ENCODE data around the gene TMEM144.

Gene TMEM144

DNA sequence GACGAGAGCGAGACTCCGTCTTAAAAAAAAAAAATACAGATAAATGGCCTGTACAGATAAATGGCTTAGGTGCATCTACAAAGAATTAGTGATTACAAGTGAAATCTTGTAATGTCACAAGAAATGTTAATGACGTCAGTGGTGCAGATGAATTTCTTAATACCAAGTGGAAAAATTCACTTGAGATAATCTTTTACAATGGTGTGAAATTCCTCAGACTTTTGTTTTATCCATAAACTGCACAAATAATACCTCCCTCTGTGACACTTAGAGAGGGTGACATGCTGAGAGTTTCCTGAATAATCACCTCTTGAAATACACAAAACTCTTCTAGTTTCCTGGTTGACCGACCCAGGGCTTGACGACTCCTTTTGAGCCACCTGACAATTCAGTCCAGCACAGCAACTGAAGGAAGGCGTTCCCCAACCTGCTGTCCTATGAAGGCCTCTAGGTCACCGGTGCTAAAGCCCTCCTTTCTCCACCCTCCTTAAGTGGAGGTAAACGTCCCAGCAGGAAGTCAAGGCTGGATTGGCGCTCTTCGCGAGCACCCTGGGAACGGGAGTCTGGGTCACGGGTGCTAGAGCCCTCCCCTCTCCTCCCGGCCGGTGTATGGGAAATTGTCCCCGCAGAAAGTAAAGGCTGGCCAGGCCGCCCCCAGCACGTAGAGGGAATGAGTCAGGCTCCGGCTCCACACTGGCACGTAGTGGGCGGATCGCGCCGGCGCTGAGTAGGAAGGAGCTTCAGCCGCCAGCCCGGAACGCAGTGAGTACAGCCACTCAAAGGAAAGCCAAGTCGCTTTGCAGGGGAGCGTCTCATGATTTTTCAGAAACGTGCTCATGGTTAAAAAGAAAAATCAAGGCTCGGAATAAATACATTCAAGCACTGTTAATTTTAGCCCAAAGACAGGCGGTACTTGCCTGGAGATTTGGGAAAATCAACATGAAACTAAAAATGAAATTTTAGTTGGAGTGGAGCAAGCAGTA lies at the start of gene TMEM144:
TMEM144 (plus strand) TSS at position 662 of the 983 bp plus-strand sequence. CDS start 2,182 bp downstream, outside the sequence.
- peak in 1 of 2 donors; percentile 2 for DNase-seq (ENCODE audit: low read depth in 2 of 2, low spot score in 1 of 2)

DNA sequence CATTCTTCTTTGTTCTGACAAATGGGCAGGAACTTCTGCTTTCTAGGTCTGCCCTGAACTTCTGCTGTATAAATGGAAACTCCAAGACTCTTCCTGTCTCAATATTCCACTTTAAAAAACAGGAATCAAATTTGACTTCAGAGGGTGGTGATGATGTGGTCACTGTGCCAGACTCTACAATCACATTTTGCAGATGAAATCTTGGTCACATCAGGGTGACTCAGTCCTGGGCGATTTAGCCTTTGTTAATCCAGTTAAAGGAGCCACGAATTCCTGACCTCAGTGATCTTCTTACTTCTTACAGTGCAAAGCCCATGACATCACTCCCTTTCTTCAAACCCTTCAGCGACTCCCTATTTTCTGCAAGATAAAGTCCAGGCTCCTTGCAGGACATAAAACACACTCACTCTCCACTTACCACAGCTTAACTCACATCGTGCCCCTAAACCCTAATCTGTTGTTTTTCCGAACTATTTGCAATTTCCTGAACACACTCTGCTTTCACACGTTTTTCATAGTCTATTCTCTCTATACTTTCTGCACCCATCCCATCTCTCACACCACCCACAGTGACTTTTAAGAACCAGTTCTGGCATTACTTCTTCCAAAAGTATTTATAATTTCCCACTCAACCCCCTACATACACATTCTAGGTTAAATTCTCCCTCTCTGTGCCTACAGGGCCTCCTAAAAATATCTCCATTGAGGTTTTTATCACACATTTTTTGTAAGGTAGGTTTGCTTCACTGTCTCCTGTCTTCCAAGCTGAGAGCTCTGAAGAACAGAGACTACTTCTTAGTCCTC lies 48.5 kb upstream of the TMEM144 start:
- DNase-seq (ENCODE audit: low read depth in 2 of 2, low spot score in 1 of 2): no peak

DNA sequence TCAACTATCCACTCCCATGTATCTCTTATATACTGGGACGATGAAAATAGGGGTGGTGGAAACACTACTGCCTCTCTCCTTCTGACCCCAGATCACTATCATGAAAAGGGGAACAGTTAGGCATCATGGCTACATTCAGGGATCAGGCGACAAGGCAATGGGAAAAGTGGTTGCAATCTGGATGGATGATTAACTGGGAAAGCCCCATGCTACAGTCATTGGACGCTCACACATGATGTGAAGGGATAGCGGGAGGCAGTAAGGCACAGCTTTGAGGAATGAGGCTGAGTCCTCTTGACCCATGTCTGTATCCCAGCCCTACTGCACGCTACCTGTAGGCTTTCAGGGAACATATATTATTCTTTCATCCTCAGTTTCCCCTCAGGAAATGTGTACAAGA lies 47.7 kb upstream of the TMEM144 start:
- no peak for DNase-seq (ENCODE audit: low read depth in 2 of 2, low spot score in 1 of 2)

DNA sequence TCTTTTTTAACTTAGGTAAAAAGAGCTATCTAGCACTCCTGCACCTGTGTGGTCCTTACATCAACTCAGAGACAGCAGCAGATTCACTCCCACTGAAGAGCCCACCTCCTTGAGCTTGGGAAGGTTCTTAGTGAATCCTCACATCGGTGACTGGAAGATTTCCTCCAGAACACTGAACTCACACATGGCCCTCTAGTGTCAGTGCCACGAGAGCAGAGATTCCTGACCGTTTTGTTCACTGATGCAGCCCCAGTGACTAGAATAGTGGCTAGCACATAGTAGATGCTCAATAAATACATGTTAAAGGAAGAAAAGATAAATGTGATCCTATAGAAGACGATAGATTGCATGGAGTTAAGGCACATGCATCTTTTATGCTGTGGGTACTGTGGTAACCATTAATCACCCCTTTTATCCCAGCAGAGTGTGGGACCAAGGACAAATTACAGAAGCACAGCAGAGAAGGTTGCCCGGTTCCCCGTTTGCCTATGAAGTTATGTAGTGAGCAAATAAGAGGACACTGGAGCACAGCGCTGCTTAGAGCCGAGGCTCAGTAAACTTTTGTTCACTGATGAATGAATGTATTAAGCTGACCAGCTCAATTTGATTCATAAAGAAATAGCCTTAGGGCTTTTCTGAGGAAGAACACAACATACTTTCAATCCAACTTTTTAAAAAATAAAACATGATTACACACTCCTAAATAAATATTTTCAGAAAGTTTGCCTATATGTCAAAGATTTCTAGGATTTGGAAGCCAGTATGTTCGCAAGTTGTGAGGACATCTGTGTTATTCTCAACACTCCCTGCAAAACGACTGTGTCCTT lies 46.1 kb upstream of the TMEM144 start:
- DNase-seq (ENCODE audit: low read depth in 2 of 2, low spot score in 1 of 2): no peak

DNA sequence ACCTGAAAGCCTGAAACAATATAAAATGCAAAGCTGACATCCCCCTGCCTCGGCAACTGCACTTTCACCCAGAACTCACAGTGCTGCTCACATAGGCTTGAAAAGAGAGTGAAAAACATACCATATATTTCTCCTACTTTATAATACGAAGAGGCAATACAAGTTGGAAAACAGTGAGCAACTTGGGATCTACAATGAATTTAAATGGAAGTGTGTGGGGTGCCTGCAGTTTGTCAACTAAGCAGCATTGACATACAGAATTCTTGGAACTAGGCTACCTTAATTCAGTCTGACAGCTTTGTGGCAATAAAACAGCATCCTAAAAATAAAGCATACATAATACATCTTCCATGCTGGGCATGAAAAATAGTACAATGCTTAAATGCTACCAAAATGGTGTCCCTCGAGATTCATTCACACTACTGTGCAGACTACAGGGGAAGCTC lies 45.5 kb upstream of the TMEM144 start:
- no peak for DNase-seq (ENCODE audit: low read depth in 2 of 2, low spot score in 1 of 2)

DNA sequence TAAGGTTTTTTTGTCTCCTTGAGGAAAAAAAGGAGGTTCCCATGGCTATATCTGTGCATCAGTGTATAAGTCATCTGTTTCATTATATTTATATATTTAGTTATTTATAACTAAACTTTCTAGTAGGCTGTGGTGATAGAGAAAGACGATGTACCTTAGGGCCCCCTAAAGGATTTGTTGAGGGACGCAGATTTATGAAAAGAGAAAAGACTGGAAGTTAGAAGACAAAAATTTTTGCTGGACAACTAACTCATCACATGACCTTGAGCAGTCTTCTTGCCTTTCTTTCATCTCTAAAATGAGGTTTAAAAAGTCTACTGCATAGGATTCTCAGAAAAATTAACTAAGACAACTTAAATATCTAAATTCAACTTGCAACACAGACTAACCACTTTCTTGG lies 43.6 kb upstream of the TMEM144 start:
- DNase-seq (ENCODE audit: low read depth in 2 of 2, low spot score in 1 of 2): no peak

DNA sequence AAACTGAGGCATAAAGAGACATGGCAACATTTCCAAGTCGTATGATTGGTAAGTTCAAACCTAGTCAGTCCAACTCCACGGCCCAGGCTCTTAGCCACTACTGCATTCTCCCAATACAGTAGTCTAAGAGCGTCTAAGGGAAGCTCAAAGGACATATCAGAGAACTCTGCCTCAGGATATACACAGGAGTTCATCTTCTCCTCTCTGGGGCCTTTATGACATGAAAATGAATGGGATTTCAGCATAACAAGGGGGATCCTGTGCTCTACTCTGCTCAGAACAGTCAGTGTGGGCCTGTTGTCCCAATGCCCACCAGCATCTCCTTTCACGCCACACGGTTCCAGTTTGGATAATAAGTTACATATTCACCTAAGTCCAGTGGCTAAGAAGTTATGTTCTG lies 41.7 kb upstream of the TMEM144 start:
- DNase-seq (ENCODE audit: low read depth in 2 of 2, low spot score in 1 of 2): no peak

DNA sequence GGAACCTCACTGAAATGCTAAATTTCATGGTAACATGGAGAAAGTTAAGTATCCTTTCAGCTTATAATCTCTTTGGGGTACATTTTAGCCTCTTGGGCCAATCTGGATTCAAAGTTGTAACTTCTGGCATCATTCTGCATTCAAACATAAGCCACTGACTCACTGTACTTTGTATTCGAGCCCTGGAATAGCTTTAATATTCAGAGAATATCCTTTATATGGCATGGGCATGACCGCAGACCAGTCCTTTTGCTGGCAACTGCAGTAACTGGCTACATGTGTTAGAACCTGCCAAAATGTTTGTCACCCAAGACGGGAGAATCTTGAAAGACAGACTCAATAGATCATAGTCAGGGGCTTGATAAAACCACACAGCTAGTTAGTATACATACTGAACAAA lies 40.8 kb upstream of the TMEM144 start:
- no peak for DNase-seq (ENCODE audit: low read depth in 2 of 2, low spot score in 1 of 2)

DNA sequence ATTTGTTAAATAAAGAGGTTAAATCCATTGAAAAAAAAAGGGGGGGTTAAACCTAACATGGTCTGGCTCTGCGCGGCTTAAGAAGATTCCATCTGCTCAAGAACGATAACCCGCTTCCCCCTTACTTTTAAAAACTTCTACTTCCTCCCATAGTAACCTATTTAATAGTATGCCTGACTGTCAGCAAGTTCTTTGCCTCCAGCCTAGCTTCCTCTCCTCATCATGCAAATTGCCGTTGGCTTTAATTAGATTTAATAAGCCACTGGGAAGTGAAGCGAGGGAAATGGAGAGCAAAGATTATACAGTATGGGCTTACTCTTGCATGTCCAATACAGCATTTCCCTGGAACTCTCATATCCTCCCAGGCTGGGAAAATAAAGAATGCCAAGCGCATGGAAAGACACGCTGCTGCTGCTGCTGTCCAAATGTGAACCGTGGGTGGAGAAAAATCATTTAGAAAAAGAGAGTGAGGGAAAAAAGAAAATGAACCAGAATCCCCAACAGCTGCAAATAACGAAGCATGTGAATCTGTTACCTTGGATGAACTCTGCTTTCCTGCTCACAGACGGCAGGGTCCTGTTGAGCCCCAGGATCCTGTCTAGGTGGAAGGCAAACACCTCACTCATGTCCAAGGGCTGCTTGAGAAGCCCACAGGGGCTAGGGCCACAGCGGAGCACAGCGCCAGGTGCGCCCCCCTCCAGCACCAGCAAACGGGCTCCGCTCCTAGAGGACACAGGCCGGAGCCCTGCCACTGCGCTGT lies 40.2 kb upstream of the TMEM144 start:
- no peak for DNase-seq (ENCODE audit: low read depth in 2 of 2, low spot score in 1 of 2)

DNA sequence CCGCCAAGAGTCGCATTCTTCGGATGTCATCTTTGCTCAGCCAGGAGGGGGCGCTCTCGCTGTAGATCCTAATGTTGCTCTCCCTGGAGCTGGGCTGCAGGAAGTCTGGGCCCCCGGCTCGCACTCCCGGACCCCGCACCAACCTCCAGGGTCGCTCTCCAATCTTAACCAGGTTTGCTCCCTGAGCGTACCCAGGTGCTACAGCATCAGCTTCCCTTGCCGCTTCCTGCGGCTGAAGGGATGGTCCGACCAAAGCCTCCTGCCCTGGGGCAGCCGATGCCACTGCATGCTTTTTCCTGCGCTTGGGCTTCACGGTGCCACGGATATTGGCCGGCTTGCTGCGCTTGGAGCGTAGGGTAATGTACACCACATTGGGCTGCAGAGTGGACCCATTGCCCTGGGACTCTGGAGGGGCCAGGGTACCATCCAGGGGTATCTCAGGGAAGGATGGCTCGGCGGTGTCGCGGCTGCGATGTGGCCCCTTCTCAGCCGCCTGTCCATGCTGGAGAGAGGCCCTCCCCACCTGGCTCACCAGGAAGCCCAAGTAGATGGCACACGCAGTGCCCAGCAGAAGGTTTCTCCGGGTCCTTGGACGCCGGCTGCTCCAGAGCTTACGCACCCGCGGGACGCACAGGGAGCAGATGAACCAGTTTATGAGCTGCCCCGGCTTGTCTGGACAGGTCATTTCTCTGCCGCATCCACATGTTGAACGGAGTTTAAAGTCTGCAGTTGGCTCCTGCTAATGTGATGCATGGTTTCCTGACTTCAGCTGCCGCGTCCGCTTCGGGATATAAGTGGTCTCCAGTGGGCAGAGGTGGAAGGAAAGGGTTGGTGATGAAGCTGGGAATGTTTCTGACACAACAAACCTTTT lies 39.4 kb upstream of the TMEM144 start:
- DNase-seq (ENCODE audit: low read depth in 2 of 2, low spot score in 1 of 2): no peak

DNA sequence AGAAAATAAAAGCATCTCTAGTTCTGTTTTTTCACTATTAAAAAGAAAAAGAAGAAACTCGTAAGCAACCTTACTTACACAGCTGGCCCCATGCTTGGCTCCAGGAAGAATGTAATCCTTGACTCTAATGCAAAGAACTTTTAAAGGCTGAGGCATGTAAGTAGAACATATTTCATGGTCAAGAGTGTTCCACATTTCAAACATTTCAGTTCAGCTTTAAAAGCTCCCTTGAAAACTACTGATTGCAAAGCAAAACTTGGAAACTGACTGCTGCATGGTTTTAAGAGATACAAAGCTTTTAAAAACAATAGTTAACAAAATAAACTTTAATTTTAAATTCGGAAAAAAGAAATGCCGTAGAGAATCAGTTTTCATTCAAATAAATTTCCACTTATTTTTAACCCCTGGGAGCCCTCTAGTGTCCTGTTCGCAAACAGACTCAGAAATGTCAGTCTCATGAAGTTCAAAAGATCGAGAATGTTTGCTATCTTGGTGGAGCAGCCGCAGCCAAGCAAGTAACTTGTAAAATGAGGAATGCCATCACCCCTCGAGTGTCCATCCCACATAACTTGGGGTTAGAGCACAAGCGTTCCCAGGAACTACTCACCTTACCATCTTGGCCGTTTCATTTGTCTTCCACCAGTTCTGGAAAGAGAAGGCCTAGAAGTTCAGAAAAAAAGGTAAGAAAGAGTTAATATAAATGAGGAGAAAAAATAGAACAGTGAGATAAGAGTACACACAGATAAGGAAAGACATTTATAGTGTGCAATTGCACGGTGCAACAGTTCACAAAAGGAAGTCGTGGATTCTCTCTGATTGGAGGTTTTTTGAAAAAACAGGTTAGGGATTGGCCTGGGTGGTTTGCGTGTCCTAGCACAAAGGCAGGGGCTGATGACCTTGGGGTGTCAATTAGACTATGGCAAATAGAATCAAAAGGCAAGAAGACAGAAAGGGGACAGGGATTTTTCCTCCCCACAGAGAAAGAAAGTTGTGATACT lies 37.7 kb upstream of the TMEM144 start, which contains the start of gene GASK1B:
GASK1B (minus strand) TSS at position 765 of the 998 bp plus-strand sequence. CDS start 1,650 bp downstream, outside the sequence.
- no peak for DNase-seq (ENCODE audit: low read depth in 2 of 2, low spot score in 1 of 2)

DNA sequence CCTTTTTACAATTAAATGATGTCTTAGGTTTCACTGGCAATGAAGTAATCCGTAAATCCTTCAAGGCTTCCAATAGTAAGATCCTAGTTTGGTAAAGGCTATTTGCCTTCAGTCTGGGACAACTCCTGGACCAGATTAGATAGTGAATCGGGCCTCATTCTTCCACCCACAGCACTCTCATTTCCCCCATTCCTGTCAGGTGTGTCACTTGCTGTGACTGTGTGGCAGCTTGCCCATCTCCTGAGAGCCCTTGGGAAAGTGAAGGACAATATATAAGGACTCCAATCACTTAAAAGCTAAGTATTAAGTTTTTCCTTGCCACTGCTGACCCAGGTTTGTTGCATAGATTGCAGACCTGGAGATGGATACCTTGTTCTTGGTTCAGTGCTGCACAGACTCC lies 34.2 kb upstream of the TMEM144 start:
- DNase-seq (ENCODE audit: low read depth in 2 of 2, low spot score in 1 of 2): no peak

DNA sequence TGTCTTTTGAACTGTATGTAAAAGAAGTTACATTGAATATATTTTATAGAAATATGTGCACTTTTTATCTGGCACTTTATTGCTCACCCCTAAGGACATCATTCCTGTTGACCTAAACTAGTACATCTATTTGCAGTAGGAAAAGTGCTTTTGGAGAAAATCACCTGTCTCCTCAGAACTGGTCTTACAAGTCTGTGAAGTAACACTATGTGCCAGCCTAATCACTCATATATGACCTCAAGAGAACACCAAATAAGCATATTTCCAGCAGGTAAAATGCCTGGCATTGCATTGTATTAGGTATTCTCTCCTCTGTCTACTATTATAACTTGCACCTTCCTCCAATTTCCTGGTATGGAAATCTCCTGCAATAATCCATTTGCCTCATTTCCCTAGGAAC lies 33.5 kb upstream of the TMEM144 start:
- DNase-seq (ENCODE audit: low read depth in 2 of 2, low spot score in 1 of 2): no peak

DNA sequence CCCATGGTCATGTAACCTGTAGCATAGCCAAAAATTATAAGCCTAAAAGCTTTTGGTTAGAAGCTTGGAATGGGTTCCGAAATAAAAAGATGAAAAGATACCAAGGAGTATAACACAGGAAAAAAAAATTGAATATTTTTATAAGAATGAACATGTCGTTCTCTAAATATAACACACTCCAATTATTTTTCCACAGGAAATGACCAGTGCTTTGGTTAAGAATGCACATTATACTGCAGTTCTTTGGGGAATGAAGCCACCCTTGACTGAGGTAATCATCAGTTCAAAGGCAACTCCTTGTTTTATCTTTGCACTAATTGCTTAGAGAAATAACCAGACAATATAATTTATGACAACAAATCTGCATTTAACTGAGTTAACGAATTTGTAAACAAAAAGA lies 30.8 kb upstream of the TMEM144 start:
- no peak for DNase-seq (ENCODE audit: low read depth in 2 of 2, low spot score in 1 of 2)

DNA sequence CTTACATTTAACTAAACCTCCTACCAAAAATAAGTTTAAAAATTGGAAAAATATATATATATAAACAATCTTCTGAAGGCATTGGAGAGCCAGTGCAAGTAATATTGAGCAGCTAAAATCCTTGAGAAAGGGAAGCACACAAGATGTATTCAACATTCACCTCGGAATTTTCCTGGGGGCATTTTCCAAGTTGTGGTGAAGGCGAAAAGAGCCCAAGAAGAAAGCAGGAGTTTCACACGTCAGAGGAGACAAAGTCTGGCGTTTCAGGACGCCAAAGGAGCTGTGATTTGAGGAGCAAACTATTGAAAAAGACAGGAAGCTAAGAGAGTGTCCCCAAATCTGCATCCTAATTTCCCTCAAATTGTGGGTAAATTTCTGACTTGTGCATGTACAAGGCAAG lies 28.4 kb upstream of the TMEM144 start:
- no peak for DNase-seq (ENCODE audit: low read depth in 2 of 2, low spot score in 1 of 2)

DNA sequence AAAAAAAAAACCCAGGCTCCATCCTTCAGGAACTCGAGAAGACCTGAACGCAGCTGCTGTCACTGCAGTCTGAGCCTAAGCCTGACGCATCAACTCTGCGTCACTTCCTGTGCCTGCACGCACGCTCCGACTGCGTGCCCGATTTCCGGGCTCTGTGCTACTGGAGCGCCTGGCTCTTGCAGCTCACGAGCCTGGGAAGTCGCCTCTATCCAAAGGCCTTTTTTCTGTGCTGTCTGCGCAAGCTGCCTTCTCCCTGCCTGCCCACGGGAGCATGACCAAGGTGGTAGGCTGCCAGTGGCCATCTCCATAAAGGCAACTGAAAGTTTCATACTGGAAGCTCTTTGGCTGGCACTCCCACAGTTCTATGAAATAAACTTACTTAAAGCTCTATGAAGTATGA lies 27.6 kb upstream of the TMEM144 start:
- DNase-seq (ENCODE audit: low read depth in 2 of 2, low spot score in 1 of 2): no peak

DNA sequence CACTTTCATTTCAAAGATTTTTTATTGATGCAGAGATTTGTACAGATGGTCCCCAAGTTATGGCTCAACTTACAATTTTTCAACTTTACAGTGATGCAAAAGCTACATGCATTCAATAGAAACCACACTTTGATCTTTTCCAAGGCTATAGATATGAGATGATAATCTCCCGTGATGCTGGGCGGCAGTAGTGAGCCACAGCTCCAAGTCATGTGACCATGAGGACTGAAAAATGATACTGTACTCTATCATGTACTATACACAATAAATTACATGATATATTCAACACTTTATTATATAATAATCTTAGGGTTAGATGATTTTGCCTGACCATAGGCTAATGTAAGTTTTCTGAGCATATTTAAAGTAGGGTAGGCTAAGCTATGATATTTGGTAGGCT lies 23.5 kb upstream of the TMEM144 start:
- DNase-seq (ENCODE audit: low read depth in 2 of 2, low spot score in 1 of 2): no peak

DNA sequence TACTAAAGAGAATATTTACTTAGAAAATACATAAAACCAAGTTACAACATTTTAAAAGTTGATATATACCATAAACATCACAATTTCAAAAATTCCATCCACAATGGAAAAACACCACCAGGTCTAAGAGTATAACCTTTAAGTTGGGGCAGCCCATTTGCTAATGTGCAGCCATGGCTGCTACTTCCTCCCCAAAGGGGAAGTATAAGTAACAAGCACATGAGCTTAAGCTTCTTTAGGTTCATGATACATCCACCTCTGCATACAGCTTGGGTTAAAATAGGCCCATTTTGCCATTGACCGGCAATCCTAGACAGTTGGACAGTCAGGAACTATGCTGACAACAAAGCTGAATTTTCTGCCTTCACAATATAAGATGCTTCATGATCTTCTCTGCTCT lies 20.9 kb upstream of the TMEM144 start:
- no peak for DNase-seq (ENCODE audit: low read depth in 2 of 2, low spot score in 1 of 2)

Measured in stimulated activated CD8-positive, alpha-beta memory T cell treated with anti-CD3 and anti-CD28 coated beads, Interleukin-4, amount 100 ng/mL, for 1 hour (primary cell).